Stimulated activated CD8-positive, alpha-beta memory T cell treated with anti-CD3 and anti-CD28 coated beads, Interleukin-4, amount 100 ng/mL, for 48 hours (primary cell): ENCODE data around the gene GRK7.
"Not testable (repeated sequence)": the region's sequence is repeated elsewhere in the genome, so short reads cannot be mapped to it uniquely, and the experiment has no call there.

ENCODE experiments used
- DNase-seq: peaks from one replicate; pipeline ENCODE4 v3.0.0-alpha.2; 2020

The GRK7 gene

GRCh38 chr3:141763088-141763750 is at the start of gene GRK7:
GRK7 (plus strand) TSS chr3:141763408; CDS start chr3:141778285, 14,877 bp downstream.
- DNase-seq, result no peak

DNA sequence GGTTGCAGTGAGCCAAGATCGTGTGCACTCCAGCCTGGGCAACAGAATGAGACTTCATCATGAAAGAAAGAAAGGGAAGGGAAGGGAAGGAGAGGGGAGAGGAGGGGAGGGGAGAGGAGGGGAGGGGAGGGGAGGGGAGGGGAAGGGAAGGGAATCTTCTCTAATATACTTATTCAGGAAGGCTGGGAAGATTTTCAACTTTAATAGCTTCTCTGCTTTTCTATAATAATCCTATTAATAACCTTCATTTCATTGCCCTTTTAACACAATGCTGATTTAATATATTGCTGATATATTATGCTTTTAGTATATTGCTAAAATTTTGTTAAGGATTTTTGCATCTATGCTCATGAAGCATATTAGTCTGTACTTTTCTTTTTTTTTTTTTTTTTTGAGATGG is 48.5 kb upstream of the GRK7 start:
- no peak for DNase-seq

DNA sequence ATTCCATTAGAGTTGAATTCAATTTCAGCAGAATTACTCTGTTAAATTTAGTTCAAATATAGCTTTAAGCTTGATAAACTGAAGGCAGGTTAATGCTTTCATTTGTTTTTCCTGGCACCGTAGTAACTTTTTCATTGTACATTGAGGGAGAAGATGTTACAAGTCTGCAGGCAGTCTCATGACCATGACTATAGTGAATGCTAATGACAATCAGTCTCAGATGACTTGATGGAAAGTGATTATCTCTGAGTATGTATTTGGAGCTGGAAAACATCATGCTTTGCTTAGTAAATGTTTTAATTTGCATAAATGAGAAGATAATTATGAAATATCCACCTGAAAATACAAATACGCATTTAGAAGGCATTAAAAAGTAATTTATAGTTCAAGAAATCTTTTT is 41.1 kb upstream of the GRK7 start:
- no peak for DNase-seq

DNA sequence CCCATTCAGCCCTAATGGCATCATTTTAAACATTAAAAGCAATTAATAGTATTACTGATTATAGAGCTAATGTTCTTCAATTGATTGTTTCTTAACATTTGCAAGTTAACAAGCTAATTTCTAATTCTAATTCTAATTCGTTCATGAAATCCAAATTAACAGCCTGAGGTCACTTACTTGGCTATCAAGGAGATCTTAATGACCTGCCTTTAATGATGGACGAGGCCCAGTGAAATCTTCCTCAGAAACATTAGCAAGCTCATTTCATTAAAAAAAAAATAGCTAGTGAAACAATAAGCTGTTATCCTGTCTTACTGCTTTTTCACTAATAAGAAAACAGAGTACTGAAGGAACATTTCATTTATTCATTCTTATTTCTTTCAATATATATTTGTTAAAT is 40.6 kb upstream of the GRK7 start:
- DNase-seq, result no peak

GRCh38 chr3:141723255-141723654 is 40.0 kb upstream of the GRK7 start:
- no peak for DNase-seq

DNA sequence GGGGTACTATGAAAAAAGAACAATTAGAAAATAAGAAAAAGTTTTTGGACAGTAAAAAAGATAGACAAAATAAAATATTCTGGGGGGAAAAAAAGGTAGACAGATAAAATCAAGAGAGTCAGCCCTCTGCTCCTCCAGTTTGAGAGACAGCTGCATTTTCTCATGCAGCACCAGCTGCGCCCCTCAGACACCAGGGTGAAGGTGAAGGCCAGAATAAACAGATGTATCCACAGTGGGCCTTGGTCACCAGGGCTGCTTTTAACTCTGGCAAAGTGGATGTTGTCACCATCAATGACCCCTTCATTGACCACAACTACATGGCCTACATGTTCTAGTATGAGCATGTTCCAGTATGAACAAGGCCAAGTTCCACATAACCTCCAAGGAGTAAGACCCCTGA is 39.0 kb upstream of the GRK7 start:
- no peak for DNase-seq

- no peak for DNase-seq
Observed at GRCh38 chr3:141725036-141725435, 38.2 kb upstream of the GRK7 start.

- DNase-seq, result no peak
Observed at GRCh38 chr3:141726483-141726882, 36.7 kb upstream of the GRK7 start.

DNA sequence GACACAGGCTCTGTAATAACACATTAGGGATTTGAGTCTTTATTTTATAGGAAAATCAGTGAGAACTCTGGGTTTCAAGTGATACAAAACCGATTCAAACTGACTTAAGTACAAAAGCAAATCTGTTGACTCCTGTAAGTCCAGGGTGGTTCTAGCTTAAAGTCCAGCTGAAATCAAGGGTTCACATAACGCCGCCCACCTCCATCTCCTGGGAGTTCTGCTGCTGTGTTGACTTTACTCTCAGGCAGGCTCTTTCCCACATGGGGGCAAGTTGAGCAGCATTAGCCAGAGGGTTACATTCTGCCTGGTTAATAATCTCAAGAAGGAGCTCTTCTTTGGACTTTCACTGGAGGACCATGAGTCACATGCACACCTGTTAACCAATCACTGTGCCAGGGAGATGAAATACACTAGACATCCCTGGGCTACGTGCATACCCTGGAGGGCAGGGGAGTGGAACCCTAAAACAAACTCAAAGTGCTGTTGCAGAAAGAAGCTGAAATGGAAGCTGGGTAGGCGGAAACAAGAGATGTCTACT is 34.8 kb upstream of the GRK7 start:
- DNase-seq, result no peak

DNA sequence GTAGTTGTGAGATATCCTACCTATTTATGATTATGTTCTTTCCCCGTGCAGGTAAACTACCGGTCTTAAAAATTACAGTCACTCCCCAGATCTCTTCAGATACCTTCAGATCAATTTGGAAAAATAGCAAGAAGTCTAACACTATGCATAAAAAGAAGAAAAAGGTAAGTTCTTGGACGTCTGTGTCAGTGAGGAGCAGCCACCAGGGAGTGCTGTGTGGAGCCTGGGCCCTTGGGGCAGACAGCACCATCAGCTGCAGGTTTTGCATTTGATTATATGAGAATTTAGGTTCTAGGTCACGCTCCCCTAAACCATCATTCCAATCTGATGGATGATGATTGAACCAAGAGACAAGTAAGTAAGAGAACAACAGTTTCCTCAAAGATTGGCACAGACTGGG is 34.0 kb upstream of the GRK7 start:
- DNase-seq, result no peak

DNA sequence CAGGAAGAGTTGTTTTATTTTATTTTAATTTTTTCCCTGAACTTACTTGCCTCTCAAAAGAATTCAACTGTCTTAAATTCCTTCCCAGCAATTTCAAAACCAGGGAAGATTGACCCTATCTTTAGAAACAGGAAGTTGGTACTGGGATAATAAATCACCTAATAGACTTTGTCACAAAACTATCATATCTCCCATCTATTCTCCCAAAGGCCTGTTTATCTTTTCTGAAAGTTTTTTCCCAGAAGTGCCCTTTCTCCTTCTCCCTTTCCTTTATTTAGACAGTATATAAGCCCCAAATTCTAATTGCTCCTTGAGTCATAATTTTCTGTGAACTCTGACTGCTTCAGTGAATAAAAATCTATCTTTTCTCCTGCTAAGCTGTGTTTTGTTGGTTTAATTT is 28.0 kb upstream of the GRK7 start:
- no peak for DNase-seq

GRCh38 chr3:141735770-141736465 is 27.3 kb upstream of the GRK7 start:
- DNase-seq, result no peak

DNA sequence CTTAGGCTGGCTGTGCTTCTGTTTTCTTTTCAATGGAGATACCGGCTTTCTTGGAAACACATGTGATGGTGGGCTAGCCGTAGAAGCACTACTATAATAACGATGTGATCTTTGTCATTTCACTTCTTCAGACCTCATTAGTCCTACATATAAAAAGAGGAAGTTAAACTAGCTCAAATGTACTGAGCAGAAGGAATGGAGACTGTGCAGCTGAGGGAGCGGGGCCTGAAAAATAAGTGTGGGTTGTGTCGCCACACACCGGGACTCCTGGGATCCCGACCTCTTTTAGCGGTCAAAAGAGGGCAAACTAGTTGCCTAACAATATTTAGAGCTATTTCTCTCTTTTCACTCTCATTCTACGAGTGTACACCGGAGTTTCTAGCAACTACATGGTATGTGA is 26.1 kb upstream of the GRK7 start:
- no peak for DNase-seq

DNA sequence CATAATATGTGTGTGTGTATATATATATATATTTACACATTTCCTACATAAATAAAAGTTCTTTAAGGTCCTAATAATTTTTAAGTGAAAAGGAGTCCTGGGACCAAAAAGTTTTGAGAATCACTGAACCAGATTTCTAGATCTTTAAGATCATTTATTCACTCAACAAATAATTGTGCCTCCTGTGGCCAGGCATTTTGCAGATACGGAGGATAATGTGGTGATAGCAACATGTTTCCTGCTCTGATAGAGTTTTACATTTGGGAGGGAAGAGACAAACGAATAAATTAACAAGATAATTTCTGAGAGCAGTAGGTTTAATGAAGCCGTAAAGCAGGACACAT is 25.6 kb upstream of the GRK7 start:
- DNase-seq, result no peak

DNA sequence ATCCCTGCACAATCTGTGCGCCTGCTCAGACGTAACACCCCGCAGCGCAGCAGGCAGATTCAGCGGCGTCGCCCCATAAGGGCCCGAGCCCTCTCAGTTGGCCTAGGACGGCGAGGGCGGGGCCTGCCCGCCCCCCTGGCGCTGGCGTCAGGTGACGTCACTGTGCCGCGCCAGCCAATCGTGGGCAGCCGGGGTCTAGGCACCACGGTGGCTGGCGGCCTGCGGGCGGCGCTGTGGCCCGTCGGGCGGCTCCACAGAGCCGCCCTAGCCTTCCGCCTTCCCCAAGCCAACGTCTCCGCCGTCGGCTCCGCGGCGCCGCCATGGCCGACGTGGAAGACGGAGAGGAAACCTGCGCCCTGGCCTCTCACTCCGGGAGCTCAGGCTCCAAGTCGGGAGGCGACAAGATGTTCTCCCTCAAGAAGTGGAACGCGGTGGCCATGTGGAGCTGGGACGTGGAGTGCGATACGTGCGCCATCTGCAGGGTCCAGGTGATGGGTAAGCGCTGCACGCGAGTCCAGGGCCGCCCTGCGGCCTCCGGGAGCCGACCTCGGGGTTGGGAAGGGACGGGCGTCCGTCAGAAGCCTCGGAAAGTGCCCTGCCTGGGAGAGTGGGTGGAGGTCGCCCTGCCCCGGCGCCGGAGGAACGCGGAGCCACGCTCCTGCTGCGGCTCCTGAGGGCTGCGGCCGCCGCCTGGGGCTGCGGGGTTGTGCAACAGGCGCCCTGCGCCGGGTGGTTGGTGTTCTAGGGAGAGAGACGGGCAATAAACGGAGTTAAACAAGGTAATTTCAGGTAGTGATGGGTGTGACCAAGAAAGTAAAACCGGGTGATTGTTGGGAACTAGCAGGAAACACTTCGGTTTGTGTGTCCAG is 25.0 kb upstream of the GRK7 start, which contains the start of gene RNF7:
RNF7 (plus strand) TSS at position 277 of the 869 bp plus-strand sequence; CDS start at position 321, 44 bp downstream.
- DNase-seq, result peak; percentile 96

DNA sequence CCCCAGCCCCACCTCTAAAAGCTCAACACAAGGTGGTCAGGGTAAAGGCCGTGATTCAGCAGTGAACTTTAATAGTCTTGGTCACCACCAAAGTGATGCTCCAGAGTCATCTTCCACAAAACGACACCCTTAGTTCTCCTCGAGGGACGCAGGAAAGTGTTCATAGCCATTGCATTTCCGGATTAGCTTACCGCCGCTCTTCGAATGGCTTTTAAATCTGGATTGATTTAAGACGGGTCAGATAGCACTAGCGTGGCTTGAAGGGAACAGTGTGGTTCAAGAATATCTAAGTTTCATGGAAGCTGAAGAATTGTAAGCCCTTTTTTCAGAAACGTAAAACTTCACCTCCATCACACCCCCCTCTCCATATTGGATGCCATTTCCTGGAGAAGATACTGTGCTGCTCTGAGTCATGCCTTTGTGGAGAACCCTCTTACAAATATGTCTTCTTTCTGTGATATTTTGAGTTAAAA is 24.3 kb upstream of the GRK7 start:
- DNase-seq, result no peak

DNA sequence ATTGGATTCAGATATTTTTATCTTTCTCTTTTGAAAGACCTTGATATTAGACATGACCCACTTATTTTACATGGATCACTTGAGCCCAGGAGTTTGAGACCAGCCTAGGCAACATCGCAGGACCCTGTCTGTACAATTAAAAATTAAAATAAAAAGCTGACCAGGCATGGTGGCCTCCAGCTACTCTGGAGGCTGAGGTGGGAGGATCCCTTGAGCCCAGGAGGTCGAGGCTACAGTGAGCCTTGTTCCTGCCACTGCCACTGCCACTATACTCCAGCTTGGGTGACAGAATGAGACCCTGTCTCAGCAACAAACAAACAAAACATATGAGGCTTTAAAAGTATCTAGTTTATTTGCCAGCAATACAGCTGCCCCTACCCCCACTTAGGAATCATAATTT is 23.5 kb upstream of the GRK7 start:
- DNase-seq, result no peak

- DNase-seq, result no peak
Observed at GRCh38 chr3:141740349-141740748, 22.9 kb upstream of the GRK7 start.

DNA sequence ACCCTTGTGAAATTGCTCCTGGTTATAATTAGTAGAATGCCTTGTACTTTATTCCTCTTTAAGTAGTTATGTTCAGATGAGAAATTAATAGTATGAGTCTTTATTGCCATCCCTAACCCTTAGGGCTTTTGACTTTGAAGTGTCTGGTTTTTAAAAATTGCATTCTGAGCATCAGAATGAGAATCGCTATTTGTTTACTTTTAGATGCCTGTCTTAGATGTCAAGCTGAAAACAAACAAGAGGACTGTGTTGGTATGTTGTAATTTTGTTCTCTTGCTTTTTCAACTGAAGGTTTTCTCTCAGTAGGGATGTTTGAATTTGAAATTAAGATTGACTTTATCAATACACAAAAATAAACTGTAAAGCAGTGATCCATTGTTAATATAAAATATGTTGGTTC is 19.9 kb upstream of the GRK7 start:
- DNase-seq, result no peak

DNA sequence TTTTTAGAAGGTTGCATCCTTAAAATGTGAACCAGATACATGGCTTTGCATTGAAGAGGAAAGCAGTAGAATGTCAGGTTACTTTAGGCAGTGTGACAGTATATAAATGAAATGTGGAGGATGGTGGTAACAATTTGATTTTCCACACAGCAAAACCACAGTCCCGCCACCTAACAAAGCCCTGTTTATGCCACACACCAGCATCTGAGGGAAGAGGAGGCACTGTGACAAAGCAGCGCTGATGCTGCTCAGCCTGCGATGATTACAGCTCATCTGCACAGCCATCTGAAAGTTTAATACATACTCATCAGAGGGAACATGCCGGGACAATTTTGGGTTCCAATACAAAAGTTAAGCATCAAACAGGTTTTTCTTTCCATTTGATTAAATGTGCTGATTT is 16.2 kb upstream of the GRK7 start:
- no peak for DNase-seq

DNA sequence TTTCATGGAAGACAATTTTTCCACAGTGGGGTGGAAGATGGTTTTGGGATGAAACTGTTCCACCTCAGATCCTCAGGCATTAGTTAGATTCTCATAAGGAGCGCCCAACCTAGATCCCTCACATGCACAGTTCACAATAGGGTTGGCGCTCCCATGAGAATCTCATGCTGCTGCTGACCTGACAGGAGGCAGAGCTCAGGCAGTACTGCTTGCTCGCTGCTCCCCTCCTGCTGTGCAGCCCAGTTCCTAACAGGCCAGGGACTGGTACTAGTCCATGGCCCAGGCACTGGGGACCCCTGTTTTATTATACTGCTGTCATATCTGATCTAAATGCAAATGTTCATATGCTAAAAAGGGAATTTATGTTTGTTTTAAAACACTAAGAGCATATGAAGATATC is 9.8 kb upstream of the GRK7 start:
- no peak for DNase-seq

GRCh38 chr3:141754032-141754431 is 9.2 kb upstream of the GRK7 start:
- DNase-seq, result no peak

GRCh38 chr3:141762552-141762951 is 656 bp upstream of the GRK7 start:
- not testable (repeated sequence) for DNase-seq

- no peak for DNase-seq
Observed at GRCh38 chr3:141764045-141764444, 837 bp downstream of the GRK7 start.
